IMR-90 (cell line): ENCODE data around the gene KCNK3. TPM values are rescaled to one million over a fixed set of nuclear protein-coding genes. Genes with fewer than 3 reads are reported as not detected.

Source experiments
- ATAC-seq: fragments of 200-7000 bp; cut with Tn5 transposase; 2 replicates; pipeline ENCODE4 v1.9.1; 2020; ENCODE audit warnings: low read depth, mild to moderate bottlenecking, moderate library complexity
- BruUV-seq: library from RNA; stranded (reverse); fragments of 400-500 nt; replicated peaks from 2 replicates; lab custom pipeline; 2021; lab: Mats Ljungman, UMichigan
- CTCF ChIA-PET: fragments of 300-600 bp; formaldehyde crosslinking; extraction: SDS; loops from one replicate; lab custom pipeline; 2021; ENCODE audit warnings: antibody characterized with exemption; lab: Yijun Ruan, JAX
- POLR2A ChIA-PET: fragments of 300-600 bp; sonication (Branson Sonifier 250); formaldehyde crosslinking; loops from one replicate; lab custom pipeline; 2022; ENCODE audit warnings: antibody characterized with exemption; ENCODE audit not compliant: unreplicated experiment; lab: Charles Lee
- DNase-seq: peaks from one replicate; pipeline ENCODE4 v3.0.0; 2013
- H2AFZ ChIP-seq: replicated peaks from 2 replicates; pipeline ENCODE3; 2013; ENCODE audit warnings: low read length, mild to moderate bottlenecking; ENCODE audit not compliant: poor library complexity
- H2AK5ac ChIP-seq: 2 replicates; pipeline ENCODE4 v1.6.1; 2013; ENCODE audit warnings: low read depth, low read length, inconsistent platforms
- H2AK9ac ChIP-seq: replicated peaks from 2 replicates; pipeline ENCODE3; 2013; ENCODE audit warnings: mild to moderate bottlenecking, low read depth, low read length, moderate library complexity; ENCODE audit not compliant: poor library complexity
- H2BK120ac ChIP-seq: 2 replicates; pipeline ENCODE4 v1.6.1; 2013; ENCODE audit warnings: low read depth, low read length, inconsistent platforms
- H2BK15ac ChIP-seq: 3 replicates; pipeline ENCODE4 v1.6.1; 2013; ENCODE audit warnings: low read depth, low read length, inconsistent platforms
- H2BK20ac ChIP-seq: 2 replicates; pipeline ENCODE4 v1.6.1; 2013; ENCODE audit warnings: low read depth, mild to moderate bottlenecking, inconsistent platforms, low read length, moderate library complexity
- H2BK5ac ChIP-seq: 2 replicates; pipeline ENCODE4 v1.6.1; 2013; ENCODE audit warnings: mild to moderate bottlenecking, low read depth, low read length, inconsistent platforms; ENCODE audit not compliant: poor library complexity, severe bottlenecking
- H3K14ac ChIP-seq: replicated peaks from 2 replicates; pipeline ENCODE4 v1.6.1; 2013; ENCODE audit warnings: low read depth, low read length, inconsistent platforms
- H3K18ac ChIP-seq: 2 replicates; pipeline ENCODE4 v1.6.1; 2013; ENCODE audit warnings: low read depth, low read length, control low read depth
- H3K23ac ChIP-seq: 2 replicates; pipeline ENCODE4 v1.6.1; 2013; ENCODE audit warnings: low read depth, low read length, inconsistent platforms
- H3K27ac ChIP-seq: 2 replicates; pipeline ENCODE4 v1.5.1; 2013; ENCODE audit warnings: mild to moderate bottlenecking, control low read depth, low read length; ENCODE audit not compliant: insufficient read depth
- H3K27me3 ChIP-seq: 2 replicates; pipeline ENCODE4 v1.6.1; 2013; ENCODE audit warnings: low read length; ENCODE audit not compliant: control insufficient read depth, insufficient read depth
- H3K36me3 ChIP-seq: 2 replicates; pipeline ENCODE4 v1.6.1; 2013; ENCODE audit warnings: low read length, mixed read lengths; ENCODE audit not compliant: control insufficient read depth, insufficient read depth
- H3K4ac ChIP-seq: 2 replicates; pipeline ENCODE4 v1.6.1; 2013; ENCODE audit warnings: low read depth, low read length, inconsistent platforms
- H3K4me1 ChIP-seq: 2 replicates; pipeline ENCODE4 v1.6.1; 2013; ENCODE audit warnings: low read length, mixed read lengths; ENCODE audit not compliant: control insufficient read depth, insufficient read depth
- H3K4me2 ChIP-seq: 2 replicates; pipeline ENCODE4 v1.6.1; 2013; ENCODE audit warnings: low read depth, mild to moderate bottlenecking, control low read depth, low read length, moderate library complexity
- H3K4me3 ChIP-seq: 2 replicates; pipeline ENCODE4 v1.5.1; 2013; ENCODE audit warnings: low read depth, mild to moderate bottlenecking, control low read depth, low read length, moderate library complexity; ENCODE audit not compliant: insufficient read depth
- H3K56ac ChIP-seq: 2 replicates; pipeline ENCODE4 v1.6.1; 2013; ENCODE audit warnings: low read length, inconsistent platforms; ENCODE audit not compliant: insufficient read depth; ENCODE audit errors: extremely low read depth
- H3K79me1 ChIP-seq, 2 experiments: 2 replicates each; pipeline ENCODE4 v1.6.1; 2013; ENCODE audit warnings: low read length in 2 of 2, inconsistent platforms in 1 of 2, low read depth in 1 of 2
- H3K9ac ChIP-seq: 2 replicates; pipeline ENCODE4 v1.6.1; 2013; ENCODE audit warnings: low read depth, low read length, control low read depth
- H3K9me1 ChIP-seq: 2 replicates; pipeline ENCODE4 v1.6.1; 2013; ENCODE audit warnings: low read length, inconsistent platforms; ENCODE audit not compliant: insufficient read depth
- H3K9me3 ChIP-seq: 2 replicates; pipeline ENCODE4 v1.6.1; 2013; ENCODE audit warnings: low read length; ENCODE audit not compliant: control insufficient read depth, insufficient read depth
- H4K20me1 ChIP-seq: 2 replicates; pipeline ENCODE4 v1.6.1; 2013; ENCODE audit warnings: low read length, inconsistent platforms; ENCODE audit not compliant: insufficient read depth
- H4K5ac ChIP-seq: 2 replicates; pipeline ENCODE4 v1.6.1; 2013; ENCODE audit warnings: mild to moderate bottlenecking, low read depth, low read length, control low read depth
- H4K8ac ChIP-seq, 2 experiments: 2 replicates each; pipeline ENCODE4 v1.6.1; 2013; ENCODE audit warnings: low read depth in 2 of 2, low read length in 2 of 2, control low read depth in 1 of 2, inconsistent platforms in 1 of 2
- H4K91ac ChIP-seq: 2 replicates; pipeline ENCODE4 v1.6.1; 2013; ENCODE audit warnings: low read depth, low read length, inconsistent platforms; ENCODE audit not compliant: insufficient read depth
- CHD1 ChIP-seq: IDR thresholded peaks from 2 replicates; pipeline ENCODE4 v1.6.1; 2012; ENCODE audit warnings: low read depth, low read length, improper control_type of control experiment
- FOS ChIP-seq: fragments of 150-350 bp; IDR thresholded peaks from 2 replicates; pipeline ENCODE4 v1.6.1; 2016; ENCODE audit warnings: low read depth, low read length
- RCOR1 ChIP-seq: IDR thresholded peaks from 2 replicates; pipeline ENCODE4 v1.6.1; 2012; ENCODE audit warnings: mild to moderate bottlenecking, low read length, improper control_type of control experiment; ENCODE audit not compliant: insufficient replicate concordance
- USF2 ChIP-seq: fragments of 150-350 bp; IDR thresholded peaks from 2 replicates; pipeline ENCODE4 v1.6.1; 2017; ENCODE audit warnings: mild to moderate bottlenecking, antibody characterized with exemption, low read length, low read depth
- WGBS, 2 experiments: methylation state at CpG; one replicate each; pipeline versions ENCODE4 v1.1.5 to v1.1.7; 2013; ENCODE audit warnings: missing lambda C conversion rate in 2 of 2; ENCODE audit not compliant: insufficient read length in 1 of 2; ENCODE audit errors: extremely low coverage in 2 of 2; 5-methylcytosine and 5-hydroxymethylcytosine counted together
- dilution Hi-C: fragments of 300-500 bp; cut with HindIII; formaldehyde crosslinking; loops from one replicate; pipeline ENCODE4 v1.14.3; 2018; ENCODE audit warnings: low sequenced_read_pairs; ENCODE audit not compliant: unreplicated experiment
- in situ Hi-C: fragments of 300-500 bp; cut with MboI; formaldehyde crosslinking; loops from 3 replicates; pipeline ENCODE4 v1.14.3; 2019; ENCODE audit warnings: low sequenced_read_pairs, inconsistent platforms, mixed read lengths
- intact Hi-C: fragments of 100-400 bp; cut with micrococcal nuclease; formaldehyde crosslinking; loops from 2 replicates; pipeline ENCODE4 v1.10.0; 2022
- polyA plus RNA-seq, 3 experiments: library from polyadenylated mRNA; depleted of rRNA; stranded (reverse); fragments of >200 nt; gene quantifications; 2 replicates each; pipeline ENCODE4 v1.2.3, GENCODE V29; 2012; ENCODE audit warnings: low replicate concordance in 1 of 3
- total RNA-seq: library from RNA; depleted of rRNA; stranded (reverse); fragments of >200 nt; gene quantifications from 2 replicates; pipeline ENCODE4 v1.2.3, GENCODE V29; 2012
- TF ChIP-seq, protein P1 (sequence below): conservative IDR thresholded peaks from 2 replicates; pipeline ENCODE4 v1.5.1; 2012; ENCODE audit warnings: mild to moderate bottlenecking, low read depth, low read length, improper control_type of control experiment
- TF ChIP-seq, protein P2 (sequence below): fragments of 150-350 bp; IDR thresholded peaks from 2 replicates; pipeline ENCODE4 v1.6.1; 2016; ENCODE audit warnings: low read depth, mild to moderate bottlenecking, low read length, moderate library complexity, borderline replicate concordance

The KCNK3 gene
- total and polyA plus RNA-seq, 2 of the 4 experiments (the other 2 are of a cell fraction), result under 0.01 to 0.03 TPM

DNA sequence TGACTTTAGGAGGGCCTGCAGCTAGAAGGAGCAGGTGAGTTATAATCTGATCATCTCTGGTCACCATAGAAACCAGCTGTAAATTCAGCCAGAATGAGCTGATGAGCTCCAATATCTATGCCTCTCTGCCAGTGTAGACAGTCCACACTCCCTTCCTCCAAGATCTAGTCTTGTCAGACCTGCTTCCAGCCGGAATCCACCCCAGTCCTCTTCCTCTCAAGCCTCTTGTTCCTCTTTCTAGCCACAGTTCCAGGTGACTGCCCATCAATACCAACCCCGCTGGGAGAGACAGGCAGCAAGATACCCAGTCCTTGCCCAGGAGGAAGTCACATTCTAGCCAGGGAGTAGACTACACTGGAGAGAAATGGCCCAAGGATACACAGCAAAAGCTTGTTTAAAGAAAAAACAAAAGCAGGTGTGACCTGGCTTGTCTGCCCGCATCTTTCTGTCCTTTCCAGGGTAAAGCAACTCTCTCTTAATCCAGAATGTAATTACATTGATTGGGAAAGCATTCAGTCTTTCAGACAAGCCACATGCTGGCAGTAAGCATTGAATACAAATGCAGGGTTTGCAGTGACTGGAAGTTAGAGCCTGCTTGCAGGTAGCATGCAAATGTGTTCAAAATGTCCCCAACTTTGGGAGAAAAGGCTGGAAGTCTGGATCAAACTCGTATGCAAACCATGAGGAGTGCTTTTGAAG, 62.6 kb downstream of the KCNK3 start:
- Histone ChIP-seq H2AFZ (no peak overlapping the region), H3K9me3 (peaks cover 3% of the 10 kb centered on the region), H3K79me1 (peaks cover 0 to 23% of the 10 kb centered on the region in 2 experiments; a peak in 2 of 4 replicates), H2BK120ac (peak overlapping the region; percentile 74), H3K4me2 (no peak overlapping the region), H3K4ac (peak overlapping the region; percentile 62), H2AK9ac (peak overlapping the region; percentile 31), H3K27me3 (no peaks in the 10 kb centered on the region), H3K4me3 (no peak overlapping the region), H4K8ac (no peak overlapping the region), H2BK5ac (no peak overlapping the region), H4K91ac (peak overlapping the region; percentile 41; the same call in 1 of the 2 replicates), H4K20me1 (no peaks in the 10 kb centered on the region), H4K5ac (no peak overlapping the region), H3K4me1 (peaks cover 15% of the 10 kb centered on the region), H3K14ac (0 out of 2 replicates have a peak overlapping the region, but pooled peaks have one; percentile 6), H3K18ac (no peak overlapping the region), H3K36me3 (no peaks in the 10 kb centered on the region), H3K9ac (no peak overlapping the region), H2AK5ac (peak overlapping the region; percentile 60), H3K23ac (no peak overlapping the region), H3K9me1 (peaks cover 10% of the 10 kb centered on the region), H2BK20ac (peak overlapping the region; percentile 65), H2BK15ac (peak overlapping the region; percentile 32; the same call in 1 of the 3 replicates), H3K56ac (no peak overlapping the region), H3K27ac (no peak overlapping the region)
- in situ Hi-C loops, result no loop called here
- no TSS peak for BruUV-seq
- TF ChIP-seq CHD1, result no peak
- TF ChIP-seq, protein P1, sequence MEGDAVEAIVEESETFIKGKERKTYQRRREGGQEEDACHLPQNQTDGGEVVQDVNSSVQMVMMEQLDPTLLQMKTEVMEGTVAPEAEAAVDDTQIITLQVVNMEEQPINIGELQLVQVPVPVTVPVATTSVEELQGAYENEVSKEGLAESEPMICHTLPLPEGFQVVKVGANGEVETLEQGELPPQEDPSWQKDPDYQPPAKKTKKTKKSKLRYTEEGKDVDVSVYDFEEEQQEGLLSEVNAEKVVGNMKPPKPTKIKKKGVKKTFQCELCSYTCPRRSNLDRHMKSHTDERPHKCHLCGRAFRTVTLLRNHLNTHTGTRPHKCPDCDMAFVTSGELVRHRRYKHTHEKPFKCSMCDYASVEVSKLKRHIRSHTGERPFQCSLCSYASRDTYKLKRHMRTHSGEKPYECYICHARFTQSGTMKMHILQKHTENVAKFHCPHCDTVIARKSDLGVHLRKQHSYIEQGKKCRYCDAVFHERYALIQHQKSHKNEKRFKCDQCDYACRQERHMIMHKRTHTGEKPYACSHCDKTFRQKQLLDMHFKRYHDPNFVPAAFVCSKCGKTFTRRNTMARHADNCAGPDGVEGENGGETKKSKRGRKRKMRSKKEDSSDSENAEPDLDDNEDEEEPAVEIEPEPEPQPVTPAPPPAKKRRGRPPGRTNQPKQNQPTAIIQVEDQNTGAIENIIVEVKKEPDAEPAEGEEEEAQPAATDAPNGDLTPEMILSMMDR, result no peak
- no peak for TF ChIP-seq USF2
- no peak for TF ChIP-seq RCOR1
- TF ChIP-seq, protein P2, sequence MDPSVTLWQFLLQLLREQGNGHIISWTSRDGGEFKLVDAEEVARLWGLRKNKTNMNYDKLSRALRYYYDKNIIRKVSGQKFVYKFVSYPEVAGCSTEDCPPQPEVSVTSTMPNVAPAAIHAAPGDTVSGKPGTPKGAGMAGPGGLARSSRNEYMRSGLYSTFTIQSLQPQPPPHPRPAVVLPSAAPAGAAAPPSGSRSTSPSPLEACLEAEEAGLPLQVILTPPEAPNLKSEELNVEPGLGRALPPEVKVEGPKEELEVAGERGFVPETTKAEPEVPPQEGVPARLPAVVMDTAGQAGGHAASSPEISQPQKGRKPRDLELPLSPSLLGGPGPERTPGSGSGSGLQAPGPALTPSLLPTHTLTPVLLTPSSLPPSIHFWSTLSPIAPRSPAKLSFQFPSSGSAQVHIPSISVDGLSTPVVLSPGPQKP, result no peak
- TF ChIP-seq FOS, result no peak
- dilution Hi-C loops, result no loop called here
- intact Hi-C loops, result no loop called here
- ChIA-PET CTCF (interaction anchor here (0.7 to 1.1 kb wide), 2 partner anchors 21 to 91 kb away, joined by 3 read pairs; no protein-coding TSS in a partner anchor), POLR2A (no interaction called here)
- ATAC-seq (no peak), DNase-seq (no peak)
- 100% methylated on average over 1 of the region's 4 CpGs; no CpG with 5 or more reads in 1 of the 2 experiments for WGBS, 2 experiments
